DMS114 treated with DMSO at 0.1 percent for 48 hours (cell line): ENCODE results near the gene DYSF.
"Not testable (repeated sequence)": the region's sequence is repeated elsewhere in the genome, so short reads cannot be mapped to it uniquely, and the experiment has no call there.

Source experiments
- DNase-seq: peaks from one replicate; lab custom pipeline; 2025; ENCODE audit not compliant: unreplicated experiment; lab: John Stamatoyannopoulos, UW

Gene DYSF

DNA sequence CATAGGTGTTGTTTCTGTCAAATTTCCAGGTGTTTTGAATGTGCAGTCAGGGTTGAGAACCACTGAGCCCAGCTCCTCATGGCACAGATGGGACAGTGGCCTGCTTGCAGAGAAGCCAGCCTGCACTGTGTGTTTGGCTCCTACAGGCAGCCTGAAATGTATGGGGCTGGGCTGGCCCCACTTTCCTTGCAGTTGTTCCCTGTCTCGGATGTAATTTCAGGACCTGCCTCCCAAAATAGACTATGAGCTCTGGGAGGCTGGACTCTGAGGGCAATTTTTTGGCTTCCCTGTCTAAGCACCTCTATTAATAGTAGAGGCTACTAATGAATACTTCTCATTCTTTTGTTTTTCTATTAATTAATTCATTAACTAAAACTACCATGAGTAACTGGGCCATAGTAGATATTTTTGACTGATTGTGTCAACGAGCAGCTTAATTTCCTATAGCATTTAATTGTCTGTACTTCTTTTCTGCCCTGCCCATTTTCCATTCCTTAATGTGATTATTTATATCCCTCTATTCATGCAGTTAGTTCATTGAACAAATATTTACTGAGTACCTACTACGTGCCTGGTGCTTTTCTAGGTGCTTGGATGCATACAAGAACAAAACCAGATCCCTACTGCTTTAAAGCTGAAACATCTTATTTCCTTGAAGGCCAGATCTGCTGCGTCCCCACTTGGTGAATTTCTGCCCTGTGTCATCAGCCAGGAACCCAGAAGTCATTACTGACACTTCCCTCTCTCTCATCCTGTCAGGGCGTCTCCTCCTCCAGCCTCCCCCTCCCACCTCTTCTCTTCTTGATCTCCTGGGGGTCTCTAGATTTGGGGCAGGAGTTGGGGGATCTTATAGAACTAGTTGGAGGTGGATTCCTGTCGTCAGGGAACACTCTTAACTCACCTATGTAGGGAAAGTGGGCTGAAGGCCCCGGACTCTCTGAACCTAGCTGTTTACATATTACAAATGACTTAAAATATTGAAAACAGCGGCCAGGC lies 16.3 kb downstream of the DYSF start:
- DNase-seq = no peak

DNA sequence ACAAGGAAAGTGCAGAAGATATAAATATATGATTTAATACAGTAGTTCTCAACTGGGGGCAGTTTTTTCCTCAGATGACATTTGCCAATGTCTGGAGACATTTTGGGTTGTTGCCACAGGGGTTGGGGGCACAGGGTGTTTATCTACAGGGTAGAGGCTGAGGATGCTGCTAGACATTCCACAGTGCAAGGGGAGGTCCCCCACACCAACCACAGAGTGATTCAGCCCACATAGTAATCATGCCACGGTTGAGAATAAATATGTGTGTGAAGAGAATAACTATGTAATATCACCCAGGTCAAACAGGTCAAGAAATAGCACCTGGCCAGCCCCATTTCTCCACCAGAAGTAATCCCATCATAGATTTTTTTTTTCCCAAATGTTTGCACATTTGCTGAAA lies 17.9 kb downstream of the DYSF start:
- DNase-seq = no peak

DNA sequence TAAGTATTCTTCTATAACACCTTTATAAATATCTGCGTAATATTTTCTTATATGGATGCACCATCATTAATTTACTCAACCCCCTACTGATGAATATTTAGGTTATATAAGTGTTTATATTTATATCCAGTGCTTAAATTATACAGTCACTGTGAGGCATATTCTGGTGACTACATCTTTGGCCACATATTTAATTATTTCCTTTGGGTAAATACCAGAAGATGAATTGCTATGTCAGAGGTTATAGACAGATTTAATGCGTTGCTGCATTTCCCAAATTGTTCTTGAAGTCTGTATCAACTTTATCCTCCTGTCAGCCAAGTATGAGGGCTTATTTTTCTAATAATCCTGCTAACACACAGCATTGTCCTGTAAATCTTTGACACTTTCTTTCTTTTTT lies 18.7 kb downstream of the DYSF start:
- no peak for DNase-seq

DNA sequence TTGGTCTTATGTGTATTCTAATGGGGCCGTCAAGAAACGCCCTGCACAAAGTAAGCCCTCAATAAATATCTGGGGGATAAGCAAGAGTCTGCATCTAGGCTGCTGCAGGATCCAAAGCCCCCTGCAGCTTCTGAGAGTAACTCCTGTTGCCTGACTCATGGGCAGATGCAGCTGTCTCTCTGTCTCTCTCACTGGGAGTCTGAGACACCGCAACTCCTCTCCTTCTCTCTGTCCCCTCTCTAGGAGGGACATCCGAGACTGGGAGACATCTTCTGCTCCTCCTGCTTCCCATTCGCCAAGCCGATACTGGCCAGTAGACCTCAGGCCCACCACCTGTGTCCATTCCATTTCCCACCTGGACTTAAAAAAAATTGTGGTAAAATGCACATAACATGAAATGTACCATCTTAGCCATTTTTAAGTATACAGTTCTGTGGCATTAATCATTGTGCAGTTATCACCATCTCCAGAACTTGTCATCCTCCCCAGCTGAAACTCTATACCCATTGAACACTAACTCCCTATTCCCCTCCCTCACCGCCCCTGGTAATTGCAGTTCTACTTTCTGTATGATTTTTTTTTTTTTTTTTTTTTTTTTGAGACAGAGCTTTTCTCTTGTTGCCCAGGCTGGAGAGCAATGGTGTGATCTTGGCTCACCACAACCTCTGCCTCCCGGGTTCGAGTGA lies 20.1 kb downstream of the DYSF start:
- DNase-seq = no peak

DNA sequence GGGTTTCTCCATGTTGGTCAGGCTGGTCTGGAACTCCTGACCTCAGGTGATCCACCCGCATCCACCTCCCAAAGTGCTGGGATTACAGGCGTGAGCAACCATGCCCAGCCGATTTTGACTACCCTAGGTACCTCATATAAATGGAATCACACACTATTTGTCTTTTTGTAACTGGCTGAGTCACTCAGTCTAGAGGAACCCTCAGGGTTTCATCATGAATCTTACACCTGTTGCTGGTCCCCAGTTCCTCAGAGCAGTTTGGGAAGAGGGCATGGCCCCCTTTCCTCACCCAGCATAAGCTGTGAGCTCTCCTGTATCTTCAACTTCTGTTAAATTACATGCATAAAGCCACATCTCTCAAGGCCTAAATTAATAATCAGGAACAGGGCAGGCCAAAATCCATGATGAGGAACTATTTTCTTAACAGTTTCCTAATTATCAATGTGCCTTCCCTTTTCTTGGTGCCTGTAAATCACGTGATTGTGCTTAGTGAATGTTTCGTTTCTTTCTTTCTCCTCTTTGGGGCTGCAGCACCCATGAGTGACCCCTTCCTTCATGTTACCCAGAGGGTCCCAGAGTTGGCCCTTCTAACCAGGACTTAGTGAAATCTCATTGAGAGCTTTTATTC lies 20.9 kb downstream of the DYSF start:
- DNase-seq = no peak

DNA sequence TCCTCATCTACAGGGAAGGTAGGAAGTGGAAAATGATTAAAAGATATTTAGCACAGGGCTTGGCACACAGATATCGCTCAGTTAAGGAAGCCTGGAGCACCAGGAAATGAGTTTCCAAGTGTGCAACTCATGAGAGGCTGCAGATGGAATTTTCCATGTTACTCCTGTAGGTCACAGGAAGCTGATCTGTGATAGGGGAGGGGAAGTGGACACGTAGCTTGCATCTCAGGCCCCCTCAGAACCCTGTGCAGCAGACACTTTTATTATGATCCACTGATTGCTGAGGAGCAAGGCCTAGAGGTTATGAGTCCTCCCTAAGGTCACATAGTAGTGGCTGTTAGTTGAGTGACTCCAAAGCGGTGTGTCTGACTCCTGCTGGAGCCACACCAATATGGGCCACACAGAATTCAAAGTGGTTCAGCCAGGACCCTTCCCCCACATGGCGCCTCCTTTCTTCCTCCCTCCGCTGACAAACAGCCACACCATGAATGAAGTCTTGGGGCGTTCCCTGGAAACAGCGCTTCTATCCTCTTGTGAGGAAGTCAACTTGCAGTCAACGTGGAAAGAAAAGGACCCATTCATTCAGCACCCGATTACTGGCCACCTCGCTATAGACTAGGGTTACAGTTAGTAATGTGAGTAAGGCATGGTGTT lies 21.5 kb downstream of the DYSF start:
- DNase-seq = no peak

DNA sequence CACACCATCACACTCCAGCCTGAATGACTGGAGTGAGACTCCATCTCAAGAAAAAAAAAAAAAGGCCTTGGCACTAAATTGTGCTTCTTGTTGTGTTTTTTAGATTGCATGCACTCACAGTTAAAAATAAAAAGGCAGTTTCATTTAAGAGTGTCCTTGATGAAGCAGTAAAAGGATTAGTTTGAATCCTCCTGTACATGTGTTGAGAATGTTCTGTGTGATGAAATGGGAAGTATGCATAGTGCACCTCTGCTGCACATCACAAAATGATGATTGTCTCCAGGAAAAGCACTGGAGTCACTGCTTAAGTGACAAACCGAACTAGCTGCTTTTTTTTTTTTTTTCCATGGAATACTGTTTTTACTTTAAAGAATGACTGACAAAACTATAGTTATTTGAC lies 23.1 kb downstream of the DYSF start:
- DNase-seq = no peak

DNA sequence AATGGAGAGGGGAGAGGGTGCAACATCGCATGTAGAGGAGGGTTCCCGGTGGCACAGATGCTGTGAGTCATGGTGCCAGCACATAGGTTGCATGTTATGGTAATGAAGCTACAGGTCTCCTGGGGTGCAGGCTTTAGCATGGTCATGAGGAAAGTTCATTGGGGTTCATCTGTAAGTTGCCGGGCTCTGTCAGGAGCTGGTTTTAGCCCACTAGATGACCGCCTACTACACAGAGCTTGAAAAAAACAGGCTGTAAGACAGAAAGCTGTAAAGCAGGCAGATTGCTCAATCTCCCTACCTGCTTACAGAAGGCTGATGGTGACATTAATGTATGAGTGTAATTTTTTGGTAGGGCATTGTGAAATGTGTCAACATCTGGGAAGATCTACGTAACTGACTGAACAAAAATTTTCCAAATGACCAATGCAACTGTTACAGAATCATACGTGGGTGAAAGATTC lies 23.9 kb downstream of the DYSF start:
- no peak for DNase-seq

DNA sequence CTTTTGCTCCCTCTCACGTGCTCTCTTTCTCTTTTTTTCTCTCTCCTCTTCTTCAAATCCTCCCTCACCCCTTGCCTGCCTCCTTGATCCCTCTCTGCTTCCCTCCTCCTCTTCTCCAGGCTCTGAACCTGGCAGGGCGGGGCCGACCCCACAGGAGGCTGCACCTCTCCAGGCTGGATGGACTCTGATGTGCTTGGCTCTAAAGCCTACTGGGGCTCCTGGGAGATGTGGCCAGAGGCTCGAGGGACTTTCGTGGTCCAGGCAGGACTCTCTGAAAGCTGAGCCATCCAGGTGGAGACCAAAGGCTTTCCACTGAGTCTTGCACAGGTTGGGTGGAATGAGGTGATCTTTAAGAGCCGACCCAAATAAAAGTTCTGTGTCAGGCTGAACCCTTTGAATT lies 25.4 kb downstream of the DYSF start:
- no peak for DNase-seq

DNA sequence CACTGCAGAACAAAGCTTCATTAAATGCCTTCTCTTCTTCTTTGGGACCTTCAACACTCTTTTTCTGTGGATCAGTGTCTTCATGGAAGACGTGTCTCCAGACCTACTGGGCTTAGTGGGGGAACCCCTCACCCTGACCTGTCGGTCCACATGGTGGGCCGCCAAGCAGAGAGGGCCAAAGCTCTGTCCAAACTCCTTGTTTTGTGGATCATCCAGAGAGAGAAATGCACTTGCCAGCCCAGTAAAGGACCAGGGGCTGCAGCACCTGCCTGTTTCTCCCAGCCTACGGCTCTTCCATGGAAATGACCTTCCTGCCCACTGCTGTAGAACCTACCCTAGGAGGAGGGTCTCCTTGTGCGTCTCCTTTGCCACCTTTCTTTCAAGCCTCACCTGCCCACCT lies 25.9 kb downstream of the DYSF start:
- DNase-seq = no peak

DNA sequence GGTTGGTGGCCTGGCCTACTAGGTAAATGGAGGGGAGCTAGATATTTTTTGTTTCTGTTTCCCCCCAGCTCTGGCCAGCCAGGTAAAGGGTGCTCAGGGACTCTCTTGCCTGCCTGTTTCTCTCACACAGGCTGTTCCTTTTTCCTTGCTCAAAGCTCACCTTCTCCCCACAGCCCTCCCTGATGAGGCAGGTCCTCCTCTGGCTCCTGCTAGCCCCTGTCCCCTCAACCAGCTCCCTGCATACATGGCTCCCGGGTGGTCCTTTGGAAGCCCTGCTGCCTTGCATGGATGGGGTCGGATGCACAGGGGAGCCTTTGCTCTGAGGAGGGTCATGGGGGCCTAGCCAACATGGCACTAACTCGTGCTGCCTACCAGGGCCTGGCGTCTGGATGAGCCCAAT lies 27.8 kb downstream of the DYSF start:
- DNase-seq = no peak

DNA sequence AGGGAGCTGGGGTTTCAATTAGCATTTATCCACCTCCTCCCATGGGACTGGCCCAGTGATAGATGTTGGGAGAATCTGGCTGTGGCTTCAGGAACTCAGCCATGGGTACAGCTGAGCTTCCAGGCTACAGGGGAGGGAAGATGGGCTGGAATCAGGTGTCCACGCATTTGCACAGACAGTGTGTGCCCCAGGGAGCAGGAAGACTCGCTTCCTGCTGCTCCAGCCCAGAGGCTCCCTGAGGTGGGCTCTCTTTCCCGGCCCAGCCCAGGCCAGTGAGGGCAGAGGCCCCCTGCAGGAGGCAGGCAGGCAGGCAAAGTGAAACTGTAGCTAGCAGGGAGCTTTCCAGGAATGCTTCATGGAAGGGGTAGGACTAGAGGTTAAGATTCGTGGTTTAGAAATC lies 28.7 kb downstream of the DYSF start:
- no peak for DNase-seq

DNA sequence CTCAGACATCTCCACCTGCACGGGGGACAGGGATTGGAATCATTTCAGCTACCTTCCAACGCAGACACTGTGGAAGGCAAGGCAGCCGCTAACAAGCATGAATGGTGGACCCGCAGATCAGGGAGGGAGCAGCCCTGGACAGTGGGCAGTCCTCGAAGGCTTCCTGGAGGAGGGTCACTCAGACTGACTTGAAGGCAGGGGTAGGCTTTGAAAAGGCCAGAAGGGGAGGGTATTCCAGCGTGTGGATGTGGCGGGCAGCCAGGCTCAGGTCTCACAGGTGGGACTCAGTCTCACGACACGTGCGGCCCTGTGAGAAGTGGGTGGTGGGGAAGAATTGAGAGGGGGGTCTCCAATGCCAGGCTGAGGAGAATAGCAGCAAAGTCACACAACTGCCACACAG lies 29.9 kb downstream of the DYSF start:
- no peak for DNase-seq

DNA sequence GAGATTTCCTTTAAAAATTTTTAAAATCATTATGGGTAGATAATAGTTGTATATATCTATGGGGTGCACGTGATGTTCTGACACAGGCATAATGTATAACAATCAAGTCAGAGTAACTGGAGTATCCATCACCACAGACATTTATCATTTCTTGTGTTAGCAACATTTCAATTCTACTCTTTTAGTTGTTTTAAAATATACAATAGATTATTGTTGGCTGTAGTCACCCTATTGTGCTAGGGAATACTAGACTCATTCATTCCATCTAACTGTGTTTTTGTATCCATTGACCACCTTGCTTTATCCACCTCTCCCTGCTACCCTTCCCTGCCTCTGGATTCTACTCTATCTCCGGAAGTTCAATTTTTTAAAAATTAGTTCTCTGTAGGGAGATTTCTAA lies 31.0 kb downstream of the DYSF start:
- DNase-seq = no peak

DNA sequence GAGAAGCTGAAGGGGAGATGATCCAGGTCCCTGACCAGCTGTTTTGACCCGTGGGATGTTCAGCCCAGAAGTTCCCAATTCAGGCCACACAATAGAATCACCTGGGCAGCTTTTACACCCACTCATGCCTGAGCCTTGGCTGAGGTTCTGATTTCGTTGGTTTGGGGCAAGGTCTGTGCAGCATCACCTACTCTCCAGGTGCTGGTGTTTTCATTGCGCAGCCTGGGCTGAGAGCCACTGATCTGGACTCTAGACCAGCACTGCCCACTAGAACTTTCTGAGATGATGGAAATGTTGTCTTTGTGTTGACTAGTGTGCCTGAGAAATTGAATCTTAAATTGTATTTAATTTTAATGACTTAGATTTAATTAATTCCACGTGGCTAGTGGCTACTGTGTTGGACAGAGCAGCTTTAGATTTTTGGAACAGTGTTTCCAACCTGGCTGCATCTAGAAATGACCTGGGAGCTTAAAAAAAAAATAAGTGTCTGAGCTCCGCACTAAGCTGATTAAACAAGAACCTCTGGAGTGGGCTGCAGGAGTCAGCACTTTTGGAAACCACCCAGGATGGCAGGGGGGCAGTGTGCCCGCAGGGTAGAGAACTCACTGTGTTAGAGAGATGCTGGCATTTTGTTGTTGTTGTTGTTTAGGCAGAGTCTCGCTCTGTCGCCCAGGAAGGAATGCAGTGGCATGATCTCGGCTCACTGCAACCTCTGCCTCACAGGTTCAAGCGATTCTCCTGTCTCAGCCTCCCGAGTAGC lies 33.7 kb downstream of the DYSF start:
- no peak for DNase-seq

DNA sequence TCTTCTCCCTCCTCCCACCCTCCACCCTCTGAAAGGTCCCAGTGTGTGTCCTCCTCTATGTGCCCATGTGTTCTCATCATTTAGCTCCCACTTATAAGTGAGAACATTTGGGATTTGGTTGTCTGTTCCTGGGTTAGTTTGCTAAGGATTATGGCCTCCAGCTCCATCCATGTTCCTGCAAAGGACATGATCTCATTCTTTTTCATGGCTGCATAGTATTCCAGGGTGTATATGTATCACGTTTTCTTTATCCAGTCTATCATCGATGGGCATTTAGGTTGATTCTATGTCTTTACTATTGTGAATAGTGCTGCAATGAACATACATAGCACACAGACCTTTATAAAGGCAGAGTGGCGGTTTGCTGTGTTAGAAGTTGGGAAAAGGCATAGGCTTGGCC lies 38.2 kb downstream of the DYSF start:
- DNase-seq = not testable (repeated sequence)

DNA sequence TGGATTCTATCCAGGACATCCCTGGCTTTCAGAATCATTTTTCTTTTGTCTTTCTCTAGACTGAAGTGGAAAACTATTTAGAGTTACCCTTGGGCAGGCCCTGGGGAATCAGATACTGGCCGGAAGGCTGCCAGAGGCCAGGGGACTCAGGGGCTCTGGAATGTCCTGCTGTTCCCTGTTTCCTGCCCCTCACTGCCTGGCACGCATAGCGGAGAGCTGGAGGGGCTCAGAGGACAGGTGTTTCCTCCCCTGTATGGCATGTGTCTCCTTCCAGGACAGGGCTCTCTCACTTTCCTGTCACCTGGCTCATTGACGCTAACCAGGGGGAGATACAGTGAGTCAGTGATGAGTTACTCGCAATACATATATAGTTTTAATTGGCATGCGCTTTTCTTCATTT lies 38.8 kb downstream of the DYSF start:
- no peak for DNase-seq

DNA sequence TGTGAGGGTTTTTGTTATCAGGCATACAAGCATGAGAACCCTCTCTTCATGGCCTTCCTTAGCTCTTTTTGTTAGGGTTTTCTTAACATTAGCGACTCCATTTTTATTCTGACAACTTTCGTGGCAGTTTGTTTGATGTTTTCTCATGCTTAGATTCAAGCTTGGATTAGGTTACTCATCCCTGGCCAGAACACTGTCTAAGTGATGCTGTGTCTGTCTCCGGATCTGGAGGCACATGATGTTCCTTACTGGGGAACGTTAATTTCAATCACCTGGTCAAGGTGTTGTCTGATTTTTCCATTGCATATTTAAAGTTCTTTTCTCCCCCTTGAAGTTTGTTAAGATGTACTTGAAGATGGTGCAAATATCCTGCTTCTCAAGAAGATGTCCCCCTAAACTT lies 40.7 kb downstream of the DYSF start:
- DNase-seq = no peak

DNA sequence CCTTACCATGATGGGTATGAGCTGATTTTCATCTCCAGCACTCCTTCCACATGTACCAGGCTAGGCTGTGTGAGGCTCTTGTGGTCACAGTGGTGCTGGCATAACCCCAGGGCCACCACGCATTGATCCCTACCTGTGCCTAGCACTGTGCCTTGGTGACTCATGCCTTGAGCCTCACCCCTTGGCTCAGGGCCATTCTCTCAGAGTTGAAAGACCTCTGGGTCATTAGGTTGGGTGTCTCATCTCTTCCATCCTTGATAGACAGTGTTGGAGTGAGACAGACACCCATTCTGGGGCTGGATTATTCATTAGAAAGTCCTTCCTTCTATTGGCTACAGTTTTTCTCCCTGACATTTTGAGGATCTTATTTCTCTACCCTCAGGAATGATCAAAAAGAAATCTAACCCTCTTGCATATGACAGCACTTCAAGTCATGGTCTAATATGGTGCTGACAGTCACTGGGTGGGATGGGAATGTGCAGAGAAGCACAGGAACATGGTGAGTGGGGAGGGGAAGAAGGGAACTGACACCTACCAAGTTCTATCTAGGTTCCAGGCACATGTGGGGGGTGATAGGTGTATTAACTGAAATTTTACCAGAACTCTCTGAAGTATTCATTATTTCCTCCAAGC lies 41.3 kb downstream of the DYSF start:
- DNase-seq = no peak

DNA sequence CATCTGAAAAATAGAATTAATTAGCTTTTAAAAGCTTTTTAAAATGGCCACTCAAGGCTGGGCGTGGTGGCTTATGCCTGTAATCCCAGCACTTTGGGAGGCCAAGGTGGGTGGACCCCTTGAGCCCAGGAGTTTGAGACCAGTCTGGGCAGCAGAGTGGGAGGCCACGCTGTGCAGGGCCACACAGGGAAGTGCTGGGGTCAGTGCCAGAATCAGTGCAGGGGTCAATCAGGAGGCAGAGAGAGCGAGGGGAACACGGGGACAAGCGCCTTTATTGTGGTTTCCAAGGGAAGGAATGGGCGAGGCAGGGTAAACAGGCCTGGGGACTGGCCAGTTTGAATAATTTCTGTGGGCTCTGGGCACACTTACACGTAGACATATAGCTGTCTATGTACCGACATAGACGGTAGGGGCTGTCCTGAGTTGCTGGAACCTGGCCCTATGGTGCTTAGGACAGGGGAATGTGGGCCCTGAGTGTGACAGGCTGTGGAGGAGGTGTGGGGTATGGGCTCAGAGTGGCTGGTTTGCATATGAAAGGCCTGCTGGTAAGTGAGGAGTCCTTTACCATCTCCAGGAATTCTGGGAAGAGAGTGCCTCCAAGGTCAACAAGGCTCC lies 42.9 kb downstream of the DYSF start:
- DNase-seq = no peak
